Esophagus mucosa (tissue), 1 donor: ENCODE data around the gene PRKAG1. TPM values are rescaled to one million over a fixed set of nuclear protein-coding genes. Genes with fewer than 3 reads are reported as not detected.
A peak's percentile ranks its signal among the peaks of the same experiment; 100 is the strongest.

Experiments used
- ATAC-seq: fragments of 200-7000 bp; cut with Tn5 transposase; one replicate; pipeline ENCODE4 v1.9.1; 2020
- total RNA-seq: library from RNA; stranded (reverse); gene quantifications from one replicate; pipeline ENCODE4 v1.2.4, GENCODE V29; 2023
- donor health status: DM: yes; HTN: yes; CAD: no.

Gene PRKAG1
- total RNA-seq, 1 donor from 2014 or later, result 52.8 TPM

- ATAC-seq, result no peak
These were observed 31.1 kb upstream of the PRKAG1 start for GRCh38 chr12:49049566-49050224.

GRCh38 chr12:49048953-49049352 is 30.4 kb upstream of the PRKAG1 start:
- no peak for ATAC-seq

- ATAC-seq, result no peak
These were observed 27.7 kb upstream of the PRKAG1 start for GRCh38 chr12:49046129-49046895.

GRCh38 chr12:49044660-49045059 is 26.1 kb upstream of the PRKAG1 start:
- ATAC-seq, result no peak

- ATAC-seq, result peak; percentile 30
These were observed 25.3 kb upstream of the PRKAG1 start for GRCh38 chr12:49043856-49044258.

- ATAC-seq, result no peak
These were observed 24.7 kb upstream of the PRKAG1 start for GRCh38 chr12:49043241-49043640.

GRCh38 chr12:49041881-49042484 is 23.4 kb upstream of the PRKAG1 start:
- no peak for ATAC-seq

- ATAC-seq, result no peak
These were observed 22.7 kb upstream of the PRKAG1 start for GRCh38 chr12:49041036-49041880.

GRCh38 chr12:49040364-49040855 is 21.8 kb upstream of the PRKAG1 start:
- no peak for ATAC-seq

GRCh38 chr12:49039421-49040363 is 21.1 kb upstream of the PRKAG1 start:
- no peak for ATAC-seq

- no peak for ATAC-seq
These were observed 19.8 kb upstream of the PRKAG1 start for GRCh38 chr12:49038291-49038955.

GRCh38 chr12:49037947-49038237 is 19.3 kb upstream of the PRKAG1 start:
- ATAC-seq, result no peak

- ATAC-seq, result no peak
These were observed 18.8 kb upstream of the PRKAG1 start for GRCh38 chr12:49037111-49037946.

GRCh38 chr12:49036029-49036428 is 17.5 kb upstream of the PRKAG1 start:
- ATAC-seq, result no peak

- no peak for ATAC-seq
These were observed 15.7 kb upstream of the PRKAG1 start for GRCh38 chr12:49034286-49034622.

GRCh38 chr12:49033611-49034285 is 15.2 kb upstream of the PRKAG1 start:
- no peak for ATAC-seq

GRCh38 chr12:49032679-49033447 is 14.3 kb upstream of the PRKAG1 start:
- ATAC-seq, result no peak

- no peak for ATAC-seq
These were observed 13.7 kb upstream of the PRKAG1 start for GRCh38 chr12:49032276-49032675.
